WI38 (cell line): Measurements from ENCODE around the gene ITPR3.

Experiments
- H3K4me3 ChIP-seq: 2 replicates; pipeline ENCODE4 v1.5.1; 2011; ENCODE audit warnings: low read depth, mild to moderate bottlenecking, control low read depth, low read length
- TF ChIP-seq, protein P1 (sequence below): IDR thresholded peaks from 2 replicates; pipeline ENCODE4 v1.5.1; 2012; ENCODE audit warnings: low read depth, mild to moderate bottlenecking, control low read depth, low read length

Gene ITPR3

DNA sequence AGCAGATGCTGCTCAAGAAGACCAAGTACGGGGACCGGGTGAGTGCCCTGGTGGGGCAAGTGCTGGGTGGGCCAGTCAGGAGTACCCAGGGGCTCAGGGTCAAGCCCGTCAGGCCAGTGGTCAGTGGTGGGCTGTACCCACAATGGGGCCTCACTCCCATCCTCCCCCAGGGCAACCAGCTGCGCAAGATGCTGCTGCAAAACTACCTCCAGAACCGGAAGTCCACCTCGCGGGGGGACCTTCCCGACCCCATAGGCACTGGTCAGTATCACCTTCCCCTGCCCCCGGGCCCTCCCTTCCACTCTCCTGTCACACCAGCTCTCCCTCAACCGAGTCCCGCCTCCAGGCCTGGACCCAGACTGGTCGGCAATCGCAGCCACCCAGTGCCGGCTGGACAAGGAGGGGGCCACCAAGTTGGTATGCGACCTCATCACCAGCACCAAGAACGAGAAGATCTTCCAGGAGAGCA, 63.3 kb downstream of the ITPR3 start:
- no peak overlapping the region for H3K4me3 ChIP-seq
- TF ChIP-seq, protein P1, sequence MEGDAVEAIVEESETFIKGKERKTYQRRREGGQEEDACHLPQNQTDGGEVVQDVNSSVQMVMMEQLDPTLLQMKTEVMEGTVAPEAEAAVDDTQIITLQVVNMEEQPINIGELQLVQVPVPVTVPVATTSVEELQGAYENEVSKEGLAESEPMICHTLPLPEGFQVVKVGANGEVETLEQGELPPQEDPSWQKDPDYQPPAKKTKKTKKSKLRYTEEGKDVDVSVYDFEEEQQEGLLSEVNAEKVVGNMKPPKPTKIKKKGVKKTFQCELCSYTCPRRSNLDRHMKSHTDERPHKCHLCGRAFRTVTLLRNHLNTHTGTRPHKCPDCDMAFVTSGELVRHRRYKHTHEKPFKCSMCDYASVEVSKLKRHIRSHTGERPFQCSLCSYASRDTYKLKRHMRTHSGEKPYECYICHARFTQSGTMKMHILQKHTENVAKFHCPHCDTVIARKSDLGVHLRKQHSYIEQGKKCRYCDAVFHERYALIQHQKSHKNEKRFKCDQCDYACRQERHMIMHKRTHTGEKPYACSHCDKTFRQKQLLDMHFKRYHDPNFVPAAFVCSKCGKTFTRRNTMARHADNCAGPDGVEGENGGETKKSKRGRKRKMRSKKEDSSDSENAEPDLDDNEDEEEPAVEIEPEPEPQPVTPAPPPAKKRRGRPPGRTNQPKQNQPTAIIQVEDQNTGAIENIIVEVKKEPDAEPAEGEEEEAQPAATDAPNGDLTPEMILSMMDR, result no peak

GRCh38 chr6:33684983-33685382, 63.9 kb downstream of the ITPR3 start:
- H3K4me3 ChIP-seq, result no peak overlapping the region
- TF ChIP-seq, protein P1, result no peak

GRCh38 chr6:33685411-33686224, 64.5 kb downstream of the ITPR3 start:
- TF ChIP-seq, protein P1, result no peak
- no peak overlapping the region for H3K4me3 ChIP-seq

GRCh38 chr6:33686225-33686924, 65.3 kb downstream of the ITPR3 start:
- no peak overlapping the region for H3K4me3 ChIP-seq
- TF ChIP-seq, protein P1, result no peak

DNA sequence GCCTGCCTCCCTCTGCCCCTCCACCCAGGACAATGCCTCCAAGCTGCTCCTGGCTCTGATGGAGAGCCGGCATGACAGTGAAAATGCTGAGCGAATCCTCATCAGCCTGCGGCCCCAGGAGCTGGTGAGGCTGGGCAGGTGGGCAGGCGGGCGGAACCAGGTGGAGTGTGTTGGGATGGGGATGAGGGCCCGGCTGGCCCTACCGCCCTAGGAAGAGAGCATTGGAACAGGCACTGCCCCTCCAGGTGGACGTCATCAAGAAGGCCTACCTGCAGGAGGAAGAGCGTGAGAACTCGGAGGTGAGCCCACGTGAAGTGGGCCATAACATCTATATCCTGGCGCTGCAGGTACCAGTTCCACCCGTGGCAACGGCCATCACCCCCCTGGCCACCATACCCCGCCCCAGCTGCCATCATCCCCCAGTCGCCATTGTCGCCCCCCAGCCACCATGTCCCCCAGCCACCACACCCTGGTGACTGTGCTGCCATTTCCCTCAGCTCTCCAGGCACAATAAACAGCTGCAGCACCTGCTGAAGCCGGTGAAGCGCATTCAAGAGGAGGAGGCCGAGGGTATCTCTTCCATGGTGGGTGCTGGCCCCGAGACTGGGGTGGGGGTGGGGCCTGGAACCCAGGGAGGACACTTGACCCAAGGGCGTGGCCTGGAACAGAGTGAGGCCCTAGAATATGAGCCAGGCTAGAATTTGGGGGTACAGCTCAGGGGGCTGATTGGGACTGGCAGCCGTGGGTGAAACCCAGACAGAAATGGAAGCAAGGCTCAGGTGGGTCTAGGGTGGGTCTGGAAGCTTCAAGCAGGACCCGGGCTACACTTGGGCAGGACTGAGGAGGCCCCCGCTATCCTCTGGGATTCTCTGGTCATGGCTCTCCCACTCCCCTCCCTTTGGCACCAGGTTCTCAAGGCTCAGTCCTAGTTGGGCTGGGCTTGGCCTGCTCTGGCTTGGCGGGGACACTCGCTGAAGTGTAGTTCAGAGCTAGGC, 66.2 kb downstream of the ITPR3 start:
- TF ChIP-seq, protein P1, result no peak

DNA sequence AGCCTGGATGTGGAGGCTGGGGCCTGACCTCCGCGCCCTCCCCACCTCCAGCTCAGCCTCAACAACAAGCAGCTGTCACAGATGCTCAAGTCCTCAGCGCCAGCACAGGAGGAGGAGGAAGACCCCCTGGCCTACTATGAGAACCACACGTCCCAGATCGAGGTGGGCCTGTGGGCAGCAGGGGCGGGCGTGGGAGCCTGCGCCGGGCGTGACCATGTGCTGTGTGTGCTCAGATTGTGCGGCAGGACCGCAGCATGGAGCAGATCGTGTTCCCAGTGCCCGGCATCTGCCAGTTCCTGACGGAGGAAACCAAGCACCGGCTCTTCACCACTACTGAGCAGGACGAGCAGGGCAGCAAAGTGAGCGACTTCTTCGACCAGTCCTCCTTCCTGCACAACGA, 66.9 kb downstream of the ITPR3 start:
- TF ChIP-seq, protein P1, result no peak
- no peak overlapping the region for H3K4me3 ChIP-seq

More for the DNA sequence above, 66.2 kb downstream of the ITPR3 start:
- no peak overlapping the region for H3K4me3 ChIP-seq
